Urinary bladder (tissue), 4 donors: ENCODE measurements around the gene BMPER. TPM values are rescaled to one million over a fixed set of nuclear protein-coding genes. Genes with fewer than 3 reads are reported as not detected.

ENCODE experiments used
- DNase-seq: peaks from one replicate; pipeline ENCODE4 v3.0.0-alpha.2; 2015; ENCODE audit errors: extremely low spot score
- H3K27ac ChIP-seq: one replicate; pipeline ENCODE4 v1.5.1; 2013; ENCODE audit warnings: low read depth, mild to moderate bottlenecking, moderate library complexity
- H3K36me3 ChIP-seq: one replicate; pipeline ENCODE4 v1.6.1; 2013; ENCODE audit warnings: mild to moderate bottlenecking, moderate library complexity; ENCODE audit not compliant: insufficient read depth
- H3K4me1 ChIP-seq: one replicate; pipeline ENCODE4 v1.6.1; 2013; ENCODE audit warnings: mild to moderate bottlenecking, moderate library complexity; ENCODE audit not compliant: insufficient read depth
- H3K4me3 ChIP-seq: one replicate; pipeline ENCODE4 v1.5.1; 2013; ENCODE audit warnings: low read depth, low read length
- WGBS: extraction: QIAGEN DNeasy Blood & Tissue Kit; methylation state at CpG from one replicate; pipeline ENCODE4 v1.1.7; 2013; 5-methylcytosine and 5-hydroxymethylcytosine counted together
- polyA plus RNA-seq: library from polyadenylated mRNA; stranded (reverse); fragments of 200-250 nt; gene quantifications from one replicate; pipeline ENCODE4 v1.2.3, GENCODE V29; 2013
- total RNA-seq: library from RNA; depleted of rRNA; stranded (reverse); fragments of >200 nt; gene quantifications from one replicate; pipeline ENCODE4 v1.2.3, GENCODE V29; 2014
- donor health status: healthy with polysubstance abuse.
- donor health status: healthy.

BMPER gene
- total and polyA plus RNA-seq, 2 donors = 3.5 to 18.9 TPM

GRCh38 chr7:33981226-33981625 lies 75.9 kb downstream of the BMPER start:
- no peak for DNase-seq
- WGBS = 89% methylated on average over 3 of the region's 3 CpGs
- no peak overlapping the region for H3K27ac ChIP-seq

GRCh38 chr7:33981671-33982424 lies 76.5 kb downstream of the BMPER start:
- Histone ChIP-seq H3K36me3 (no peaks in the 10 kb centered on the region), H3K4me1 (no peaks in the 10 kb centered on the region), H3K27ac (no peak overlapping the region), H3K4me3 (no peak overlapping the region)
- DNase-seq = no peak
- 78% methylated on average over 5 of the region's 5 CpGs for WGBS

More at GRCh38 chr7:33981226-33981625, 75.9 kb downstream of the BMPER start:
- H3K4me3 ChIP-seq = no peak overlapping the region
- no peaks in the 10 kb centered on the region for H3K36me3 ChIP-seq
- no peaks in the 10 kb centered on the region for H3K4me1 ChIP-seq

GRCh38 chr7:33982425-33982786 lies 77.1 kb downstream of the BMPER start:
- no peak for DNase-seq
- Histone ChIP-seq H3K27ac (no peak overlapping the region), H3K36me3 (no peaks in the 10 kb centered on the region), H3K4me1 (no peaks in the 10 kb centered on the region), H3K4me3 (no peak overlapping the region)
- 74% methylated on average over 2 of the region's 2 CpGs for WGBS

- Histone ChIP-seq H3K4me1 (no peaks in the 10 kb centered on the region), H3K27ac (no peak overlapping the region)
- 94% methylated on average over 2 of the region's 2 CpGs for WGBS
Measured at GRCh38 chr7:33986451-33986850, 81.1 kb downstream of the BMPER start.

GRCh38 chr7:33986951-33987947 lies 81.9 kb downstream of the BMPER start:
- H3K4me1 ChIP-seq = no peaks in the 10 kb centered on the region
- 52% methylated on average over 9 of the region's 9 CpGs for WGBS
- no peak for DNase-seq
- no peak overlapping the region for H3K4me3 ChIP-seq
- H3K27ac ChIP-seq = no peak overlapping the region
- no peaks in the 10 kb centered on the region for H3K36me3 ChIP-seq

More at GRCh38 chr7:33986451-33986850, 81.1 kb downstream of the BMPER start:
- no peak for DNase-seq
- H3K4me3 ChIP-seq = no peak overlapping the region
- H3K36me3 ChIP-seq = no peaks in the 10 kb centered on the region

GRCh38 chr7:33996899-33997298 lies 91.6 kb downstream of the BMPER start:
- no peaks in the 10 kb centered on the region for H3K36me3 ChIP-seq
- no peak overlapping the region for H3K4me3 ChIP-seq
- no peak overlapping the region for H3K27ac ChIP-seq
- 92% methylated on average over 1 of the region's 1 CpG for WGBS
- H3K4me1 ChIP-seq = no peaks in the 10 kb centered on the region
- DNase-seq = no peak

- DNase-seq = no peak
- Histone ChIP-seq H3K4me3 (no peak overlapping the region), H3K4me1 (no peaks in the 10 kb centered on the region), H3K36me3 (no peaks in the 10 kb centered on the region), H3K27ac (no peak overlapping the region)
- 67% methylated on average over 6 of the region's 6 CpGs for WGBS
Measured at GRCh38 chr7:33998476-33998875, 93.1 kb downstream of the BMPER start.

GRCh38 chr7:34011017-34011695 lies 105.8 kb downstream of the BMPER start:
- WGBS = 63% methylated on average over 3 of the region's 3 CpGs
- no peaks in the 10 kb centered on the region for H3K4me1 ChIP-seq
- no peak overlapping the region for H3K27ac ChIP-seq
- DNase-seq = no peak
- H3K4me3 ChIP-seq = no peak overlapping the region
- H3K36me3 ChIP-seq = no peaks in the 10 kb centered on the region

GRCh38 chr7:34011696-34012095 lies 106.4 kb downstream of the BMPER start:
- Histone ChIP-seq H3K27ac (no peak overlapping the region), H3K36me3 (no peaks in the 10 kb centered on the region), H3K4me1 (no peaks in the 10 kb centered on the region), H3K4me3 (no peak overlapping the region)
- WGBS = 60% methylated on average over 1 of the region's 1 CpG
- DNase-seq = no peak

- H3K4me3 ChIP-seq = no peak overlapping the region
- 97% methylated on average over 1 of the region's 1 CpG for WGBS
Measured at GRCh38 chr7:34013421-34013820, 108.1 kb downstream of the BMPER start.

GRCh38 chr7:34015651-34016050 lies 110.3 kb downstream of the BMPER start:
- H3K4me3 ChIP-seq = no peak overlapping the region
- WGBS = 80% methylated on average over 4 of the region's 4 CpGs
- no peak overlapping the region for H3K27ac ChIP-seq
- DNase-seq = no peak
- no peaks in the 10 kb centered on the region for H3K4me1 ChIP-seq
- H3K36me3 ChIP-seq = no peaks in the 10 kb centered on the region

More at GRCh38 chr7:34013421-34013820, 108.1 kb downstream of the BMPER start:
- no peak for DNase-seq
- Histone ChIP-seq H3K36me3 (no peaks in the 10 kb centered on the region), H3K27ac (no peak overlapping the region), H3K4me1 (no peaks in the 10 kb centered on the region)

- no peak for DNase-seq
- 91% methylated on average over 3 of the region's 3 CpGs for WGBS
Measured at GRCh38 chr7:34016876-34017275, 111.5 kb downstream of the BMPER start.

GRCh38 chr7:34019301-34019790 lies 114.0 kb downstream of the BMPER start:
- no peak for DNase-seq
- H3K36me3 ChIP-seq = no peaks in the 10 kb centered on the region
- WGBS = 89% methylated on average over 7 of the region's 7 CpGs
- H3K27ac ChIP-seq = no peak overlapping the region
- no peak overlapping the region for H3K4me3 ChIP-seq
- no peaks in the 10 kb centered on the region for H3K4me1 ChIP-seq

More at GRCh38 chr7:34016876-34017275, 111.5 kb downstream of the BMPER start:
- H3K27ac ChIP-seq = no peak overlapping the region
- H3K4me1 ChIP-seq = no peaks in the 10 kb centered on the region
- H3K36me3 ChIP-seq = no peaks in the 10 kb centered on the region
- H3K4me3 ChIP-seq = no peak overlapping the region
